NCI-H524 treated with DMSO at 0.1 percent for 48 hours (cell line): ENCODE measurements around the gene ADAMTS14.
A peak's percentile ranks its signal among the peaks of the same experiment; 100 is the strongest.

Experiments
- DNase-seq: peaks from one replicate; lab custom pipeline; 2025; lab: John Stamatoyannopoulos, UW

The ADAMTS14 gene

DNA sequence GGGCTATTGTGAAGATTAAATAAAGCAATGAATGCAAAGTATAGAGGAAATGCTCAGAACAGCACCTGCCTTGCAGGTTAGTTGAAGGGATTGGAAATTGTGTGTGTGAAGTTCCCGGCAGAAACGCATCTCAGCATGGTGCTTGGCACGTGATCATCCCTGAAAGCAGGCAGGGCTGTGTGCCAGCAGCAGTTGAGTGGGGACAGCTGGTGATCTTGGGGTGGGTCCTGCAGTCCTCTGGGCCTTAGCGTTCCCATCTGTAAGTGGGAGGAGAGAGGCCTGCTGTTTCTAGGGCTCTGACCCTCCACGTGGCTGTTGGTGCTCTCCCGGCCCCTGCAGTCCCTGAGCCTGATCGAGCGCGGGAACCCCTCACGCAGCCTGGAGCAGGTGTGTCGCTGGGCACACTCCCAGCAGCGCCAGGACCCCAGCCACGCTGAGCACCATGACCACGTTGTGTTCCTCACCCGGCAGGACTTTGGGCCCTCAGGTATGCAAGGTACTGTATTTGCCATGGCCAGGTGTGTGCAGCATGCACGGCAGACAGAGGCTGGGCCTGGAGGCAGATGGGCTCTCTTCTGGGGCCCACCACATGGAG lies 57.6 kb downstream of the ADAMTS14 start:
- DNase-seq = peak; percentile 19

DNA sequence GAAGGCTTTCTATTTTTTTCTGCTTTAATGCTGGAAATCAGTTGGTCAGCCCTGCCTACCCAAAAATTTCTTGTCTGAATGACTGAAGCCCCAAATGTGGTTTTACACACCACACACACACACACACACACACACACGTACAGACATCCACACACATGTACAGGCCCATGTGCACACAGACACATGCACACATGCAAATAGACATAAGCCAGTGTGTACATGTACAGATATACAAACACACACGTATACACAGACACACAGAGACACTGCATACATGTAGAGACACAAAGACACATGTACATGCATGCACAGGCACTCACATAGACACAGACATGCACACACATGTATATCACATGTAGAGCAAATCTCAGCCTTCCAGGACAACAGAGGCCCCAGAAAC lies 58.6 kb downstream of the ADAMTS14 start:
- no peak for DNase-seq

DNA sequence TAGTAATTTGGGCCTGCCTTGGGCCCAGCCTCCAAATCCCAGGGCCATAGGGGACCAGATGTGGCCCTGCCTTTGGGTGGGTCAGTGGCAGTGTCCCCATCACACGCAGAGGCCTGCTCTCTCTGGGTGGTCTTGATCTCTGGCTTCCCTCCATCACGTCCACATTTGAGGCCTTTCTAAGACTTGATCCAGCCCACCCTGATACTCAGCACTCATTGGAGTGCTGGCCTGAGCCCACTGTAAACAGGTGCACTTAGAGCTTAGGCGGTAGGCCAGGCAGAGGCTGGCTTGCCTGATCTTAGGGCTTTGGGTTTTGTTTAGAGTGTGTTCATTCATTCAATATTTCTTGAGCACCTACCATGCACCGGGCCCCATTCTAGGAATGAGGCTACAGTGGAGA lies 60.3 kb downstream of the ADAMTS14 start:
- no peak for DNase-seq

DNA sequence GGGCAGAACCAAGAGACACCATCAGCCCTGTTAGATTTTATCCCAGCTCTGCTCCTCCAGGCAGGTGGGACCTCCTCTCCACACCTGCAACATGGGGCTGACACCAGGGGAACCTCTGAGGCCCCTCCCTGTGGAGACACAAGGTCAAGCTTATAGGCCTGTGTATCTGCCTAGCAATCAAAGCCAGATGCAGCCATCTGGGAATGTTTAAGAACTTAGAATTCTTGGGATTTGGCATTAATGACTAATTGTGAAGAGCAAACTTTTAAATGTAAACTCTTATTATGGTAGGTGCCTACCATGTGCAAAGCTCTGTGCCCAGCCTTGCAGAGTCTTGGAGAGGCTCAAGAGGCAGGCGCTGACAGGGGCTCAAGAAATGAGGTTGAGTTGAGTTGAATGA lies 60.7 kb downstream of the ADAMTS14 start:
- no peak for DNase-seq

DNA sequence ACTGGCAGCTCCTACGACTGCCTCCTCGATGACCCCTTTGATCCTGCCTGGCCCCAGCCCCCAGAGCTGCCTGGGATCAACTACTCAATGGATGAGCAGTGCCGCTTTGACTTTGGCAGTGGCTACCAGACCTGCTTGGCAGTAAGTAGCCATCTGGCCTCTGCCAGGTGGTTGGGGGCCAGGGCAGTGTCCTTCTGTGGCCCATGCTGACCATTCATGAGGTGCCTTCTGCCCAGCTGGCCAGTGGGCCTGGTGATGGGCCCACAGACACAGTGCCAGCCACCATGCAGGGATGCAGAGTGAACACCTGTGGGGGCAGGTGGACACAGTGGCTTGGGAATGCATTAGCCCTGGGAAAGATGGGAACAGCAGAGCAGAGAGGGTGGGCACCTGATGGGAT lies 62.9 kb downstream of the ADAMTS14 start:
- DNase-seq = no peak

DNA sequence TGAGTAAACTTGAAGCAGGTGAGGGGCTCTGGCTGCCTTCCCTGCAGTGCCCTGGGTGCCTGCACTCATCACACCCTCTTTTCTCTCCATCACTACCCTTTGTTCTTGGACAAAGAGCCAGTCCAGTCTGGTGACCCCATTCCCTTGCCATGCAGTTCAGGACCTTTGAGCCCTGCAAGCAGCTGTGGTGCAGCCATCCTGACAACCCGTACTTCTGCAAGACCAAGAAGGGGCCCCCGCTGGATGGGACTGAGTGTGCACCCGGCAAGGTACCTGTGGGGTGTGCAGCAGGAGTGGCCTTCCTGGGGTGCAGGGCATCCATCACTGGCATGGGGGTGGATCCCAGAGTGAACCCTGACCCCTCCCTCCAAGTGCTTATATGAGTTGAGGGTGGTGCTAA lies 64.2 kb downstream of the ADAMTS14 start:
- no peak for DNase-seq

DNA sequence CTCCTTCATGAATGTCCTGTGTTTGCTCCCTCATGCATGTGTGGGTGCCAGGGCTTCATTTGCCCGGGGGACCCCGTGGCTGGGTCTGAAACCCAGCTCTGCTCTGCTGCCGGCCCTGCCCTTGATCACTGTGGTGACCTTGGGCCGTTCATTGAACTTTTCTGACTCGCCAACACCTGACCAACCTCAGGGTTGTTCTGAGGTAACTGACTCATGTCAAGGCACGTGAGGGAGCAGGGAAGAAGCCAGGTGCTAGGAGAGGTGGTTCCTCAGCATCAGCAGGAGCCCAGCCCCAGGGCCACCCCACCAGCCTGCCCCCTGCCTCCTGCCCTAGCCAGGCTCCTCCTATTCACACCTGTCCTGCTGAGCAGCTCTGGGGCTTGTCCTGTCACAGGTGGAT lies 64.9 kb downstream of the ADAMTS14 start:
- no peak for DNase-seq

DNA sequence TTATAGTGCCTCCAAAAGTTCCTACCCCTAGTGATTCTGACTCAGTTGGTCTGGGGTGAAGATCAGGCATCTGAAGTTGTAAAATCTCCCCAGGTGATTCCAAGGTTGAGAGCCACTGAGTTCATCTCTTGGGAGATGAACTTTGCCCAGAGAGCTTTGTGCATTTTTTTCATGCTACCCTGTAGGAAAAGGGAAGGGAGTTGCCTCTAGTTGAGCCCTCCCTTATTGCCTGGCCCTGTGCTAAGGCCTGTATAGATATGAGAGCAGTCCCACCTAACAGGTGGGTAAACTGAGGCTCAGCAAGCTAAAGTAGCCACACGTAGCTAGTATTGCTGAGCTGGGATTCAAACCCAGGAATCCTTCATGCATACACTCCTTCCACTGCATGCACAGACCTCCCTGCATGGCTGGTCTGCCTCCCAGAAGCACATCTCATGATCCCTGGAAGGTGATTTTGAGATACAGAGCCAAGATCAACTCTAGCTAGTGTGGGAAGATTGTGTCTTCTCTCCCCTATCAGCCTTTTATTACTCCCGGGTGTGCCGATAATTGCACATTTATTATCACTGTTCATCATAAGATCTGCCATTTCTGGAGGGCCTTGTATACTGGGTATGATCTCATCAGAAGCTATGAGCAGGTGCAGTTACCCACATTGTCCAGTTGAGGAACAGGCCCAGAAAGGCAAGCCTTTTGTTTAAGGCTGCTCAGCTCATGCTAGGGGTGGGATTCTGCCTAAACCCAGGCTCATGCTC lies 65.9 kb downstream of the ADAMTS14 start:
- DNase-seq = no peak

DNA sequence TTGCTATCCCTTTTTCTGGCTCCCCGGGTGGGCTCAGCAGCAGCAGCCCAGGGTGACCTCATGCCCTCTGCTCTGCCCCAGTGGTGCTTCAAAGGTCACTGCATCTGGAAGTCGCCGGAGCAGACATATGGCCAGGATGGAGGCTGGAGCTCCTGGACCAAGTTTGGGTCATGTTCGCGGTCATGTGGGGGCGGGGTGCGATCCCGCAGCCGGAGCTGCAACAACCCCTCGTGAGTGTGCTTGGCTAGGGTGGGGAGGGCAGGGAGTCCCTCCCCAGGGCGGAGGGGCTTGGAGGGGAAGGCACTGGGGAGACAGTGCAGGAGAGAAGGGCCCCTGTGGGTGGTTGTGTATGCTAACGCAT lies 66.4 kb downstream of the ADAMTS14 start:
- no peak for DNase-seq

DNA sequence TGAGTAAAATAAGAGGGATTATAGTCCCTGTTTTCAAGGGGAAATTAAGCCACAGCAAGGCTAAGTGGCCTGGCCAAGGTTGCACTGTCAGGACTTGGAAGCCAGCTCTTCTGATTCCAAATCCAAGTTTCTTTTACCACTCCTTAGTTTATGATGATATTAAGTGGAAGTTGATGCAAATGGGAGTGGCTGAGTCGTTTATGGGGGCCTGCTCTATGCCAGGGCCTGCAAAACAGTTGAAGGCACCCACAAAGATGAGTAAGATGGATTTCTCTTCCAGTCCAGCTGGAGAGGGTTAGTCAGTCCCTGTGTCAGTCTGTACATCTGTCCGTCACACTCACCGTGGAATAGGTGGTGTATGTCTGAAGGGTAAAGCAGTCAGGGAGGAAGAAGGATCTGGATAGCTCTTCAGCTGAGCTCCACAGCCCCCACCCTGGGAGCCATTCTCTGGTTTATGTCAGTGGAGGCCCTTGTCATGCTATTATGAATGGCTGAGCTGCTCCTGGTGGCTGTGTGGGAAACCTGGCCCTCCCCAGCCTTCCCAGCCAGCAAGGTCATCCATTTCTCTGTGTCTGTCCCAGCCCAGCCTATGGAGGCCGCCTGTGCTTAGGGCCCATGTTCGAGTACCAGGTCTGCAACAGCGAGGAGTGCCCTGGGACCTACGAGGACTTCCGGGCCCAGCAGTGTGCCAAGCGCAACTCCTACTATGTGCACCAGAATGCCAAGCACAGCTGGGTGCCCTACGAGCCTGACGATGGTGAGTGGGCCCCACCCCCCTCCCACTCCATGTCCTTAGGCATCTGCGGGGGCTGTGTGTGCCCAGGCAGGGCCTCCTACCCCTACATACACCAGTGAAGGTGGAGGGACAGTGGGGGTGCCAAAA lies 68.3 kb downstream of the ADAMTS14 start:
- DNase-seq = peak; percentile 0

DNA sequence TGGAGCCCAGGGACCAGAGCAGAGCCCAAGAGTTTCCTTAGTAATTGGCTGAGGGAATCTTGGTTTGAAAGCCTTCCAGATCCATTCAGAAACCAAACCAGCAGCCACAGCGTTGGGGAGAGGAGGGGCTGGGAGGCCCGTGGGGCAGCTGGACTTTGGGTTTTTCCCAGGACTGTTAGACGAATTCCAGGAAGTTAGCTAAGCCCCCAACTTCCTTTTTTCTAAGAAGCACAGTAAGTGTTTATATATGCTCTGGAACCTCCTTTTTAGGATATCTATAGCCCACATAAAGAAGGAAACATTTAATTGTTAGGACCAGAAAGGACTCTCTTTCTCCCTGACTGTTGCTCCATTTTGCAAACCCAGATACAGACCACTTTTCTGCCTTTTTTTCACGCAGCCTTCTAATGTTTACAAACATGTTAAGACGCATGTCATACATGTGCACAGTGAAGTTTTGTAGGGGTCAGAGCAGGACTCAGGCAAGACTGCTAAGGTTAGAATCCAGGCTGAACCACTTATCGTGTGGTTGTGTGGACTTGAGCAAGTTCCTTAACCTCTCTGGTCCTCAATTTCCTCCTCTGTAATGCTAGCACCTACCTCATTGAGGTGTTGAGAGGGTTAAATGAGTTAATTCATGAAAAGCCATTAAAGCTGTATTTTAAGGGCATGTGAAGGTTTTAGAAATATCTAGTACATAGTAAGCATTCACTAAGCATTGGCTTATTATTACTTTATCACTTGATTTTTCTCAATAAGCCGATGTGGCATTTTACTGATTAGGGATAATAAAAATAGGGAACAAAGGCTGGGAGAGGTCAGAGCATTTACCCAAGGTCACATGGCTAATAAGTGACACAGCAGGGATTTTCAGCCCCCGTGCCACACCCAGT lies 70.5 kb downstream of the ADAMTS14 start:
- no peak for DNase-seq

DNA sequence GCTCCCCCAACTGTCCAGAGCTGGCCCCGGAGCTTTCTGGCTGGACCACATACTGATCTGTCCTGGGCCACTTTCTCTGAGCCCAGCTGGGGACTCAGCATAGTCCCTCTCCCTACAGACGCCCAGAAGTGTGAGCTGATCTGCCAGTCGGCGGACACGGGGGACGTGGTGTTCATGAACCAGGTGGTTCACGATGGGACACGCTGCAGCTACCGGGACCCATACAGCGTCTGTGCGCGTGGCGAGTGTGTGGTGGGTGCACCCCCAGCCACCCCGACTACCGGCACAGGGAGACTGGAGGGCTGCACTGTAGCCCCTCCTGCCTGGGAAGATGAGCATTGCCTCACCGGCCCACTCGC lies 71.1 kb downstream of the ADAMTS14 start:
- no peak for DNase-seq

DNA sequence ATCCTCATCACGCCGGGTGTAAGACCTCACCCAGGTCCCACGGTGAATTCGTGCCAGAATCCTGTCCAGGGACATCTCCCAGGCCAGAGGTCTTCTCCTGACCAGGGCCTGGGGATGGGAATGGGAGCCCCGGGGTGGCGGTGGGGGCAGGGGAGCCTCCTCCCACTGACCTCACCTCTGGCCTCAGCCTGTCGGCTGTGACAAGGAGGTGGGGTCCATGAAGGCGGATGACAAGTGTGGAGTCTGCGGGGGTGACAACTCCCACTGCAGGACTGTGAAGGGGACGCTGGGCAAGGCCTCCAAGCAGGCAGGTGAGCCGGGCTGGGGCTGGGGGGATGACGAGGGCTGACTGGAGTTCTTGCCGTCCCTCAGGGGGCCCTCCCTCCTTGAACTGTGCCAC lies 71.6 kb downstream of the ADAMTS14 start:
- no peak for DNase-seq

DNA sequence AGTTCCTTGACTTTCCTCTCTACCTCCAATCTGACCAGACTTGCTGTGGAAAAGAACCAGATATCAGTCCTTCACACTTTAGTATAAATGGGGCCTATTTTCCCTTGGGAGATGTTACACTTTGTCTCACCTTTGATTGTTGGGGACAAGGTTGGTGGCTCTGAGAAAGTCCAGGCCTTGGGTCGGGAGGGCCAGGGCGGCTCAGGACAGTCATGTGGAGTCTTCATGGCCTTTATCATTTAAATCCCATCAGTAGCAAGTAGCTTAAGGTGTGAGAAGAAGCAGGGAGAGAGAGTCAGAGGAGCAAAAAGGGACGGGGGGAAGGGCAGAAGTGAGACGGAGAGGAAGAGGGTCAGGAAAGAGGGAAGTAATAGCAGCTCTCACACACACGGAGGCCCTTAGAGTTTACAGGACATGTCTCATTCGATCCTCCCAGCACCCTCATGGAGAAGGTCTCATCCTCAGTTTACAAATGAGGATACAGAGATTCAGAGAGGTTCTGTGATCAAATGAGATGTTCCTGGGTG lies 72.4 kb downstream of the ADAMTS14 start:
- no peak for DNase-seq

DNA sequence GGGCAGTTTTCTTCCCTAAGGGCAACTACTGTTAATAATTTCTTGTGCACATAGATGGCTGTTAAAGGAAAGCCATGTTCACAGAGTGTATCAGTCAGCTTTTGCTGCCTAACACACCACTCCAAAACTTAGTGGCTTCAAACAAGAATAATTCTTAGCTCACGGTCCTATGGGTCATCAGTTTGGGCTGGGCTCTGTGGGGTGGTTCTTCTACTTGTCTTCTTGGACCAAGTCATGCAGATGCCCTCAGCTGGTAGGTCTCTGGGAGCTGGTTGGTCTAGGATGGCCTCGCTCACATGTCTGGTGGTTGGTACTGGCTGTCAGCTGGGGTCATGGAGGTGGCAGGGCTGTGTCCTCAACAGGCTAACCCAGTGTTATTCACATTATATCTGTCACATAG lies 73.2 kb downstream of the ADAMTS14 start:
- no peak for DNase-seq

DNA sequence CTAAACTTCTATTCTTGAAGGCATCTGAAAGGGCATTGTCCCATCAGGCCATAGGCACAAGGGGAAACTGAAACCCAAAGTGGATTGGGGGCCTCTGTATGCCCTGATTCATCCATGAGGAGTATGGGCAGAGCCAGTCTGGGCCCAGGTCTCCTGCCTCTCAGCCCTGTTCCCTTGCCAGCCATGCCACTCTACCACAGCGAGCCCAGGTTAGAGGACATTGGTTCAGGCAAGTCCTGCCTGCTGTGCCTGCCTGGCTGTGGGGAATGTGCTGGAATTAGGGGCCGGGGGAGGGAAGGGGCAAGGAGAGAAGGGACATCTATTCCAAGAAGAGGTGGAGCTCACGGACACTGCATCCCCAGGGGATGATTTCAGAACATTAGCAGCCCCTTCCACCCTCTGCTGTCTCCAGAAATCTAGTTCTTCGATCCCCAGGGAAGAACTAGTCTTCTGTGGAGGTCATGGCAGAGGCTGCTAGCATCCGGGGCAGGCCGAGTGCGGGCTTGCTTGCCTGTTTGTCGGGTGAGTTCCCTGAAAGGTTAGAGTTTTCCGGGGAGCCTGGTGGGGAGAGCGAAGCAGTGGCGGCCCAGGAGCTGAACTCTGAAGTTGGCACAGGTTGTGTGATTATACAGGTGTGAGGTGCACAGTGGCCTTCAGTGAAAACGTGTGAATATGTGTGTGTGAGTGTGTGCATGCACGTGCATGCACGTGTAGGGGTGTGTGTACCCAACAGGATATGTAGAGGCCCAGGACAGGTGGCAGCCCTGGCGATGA lies 75.1 kb downstream of the ADAMTS14 start:
- DNase-seq = no peak

DNA sequence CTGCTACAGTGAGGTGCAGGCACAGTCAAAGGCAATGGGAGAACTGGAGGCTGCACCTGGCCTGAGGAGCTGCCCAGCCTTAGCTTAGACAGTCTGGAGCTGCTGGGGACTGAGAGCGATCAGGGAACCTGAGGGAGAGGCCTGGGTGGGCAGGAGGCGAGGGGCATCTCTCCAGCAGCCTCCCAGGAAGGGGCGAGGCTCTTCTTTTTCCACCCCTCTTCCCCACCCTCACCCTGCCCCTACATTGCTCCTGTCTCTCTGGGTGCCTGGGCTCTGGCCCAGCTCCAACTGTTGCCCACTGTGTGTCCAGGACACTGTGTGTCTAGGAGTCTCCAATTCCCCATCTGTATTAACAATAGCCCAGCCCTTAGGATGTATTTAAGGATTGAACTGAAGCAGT lies 76.0 kb downstream of the ADAMTS14 start:
- no peak for DNase-seq

DNA sequence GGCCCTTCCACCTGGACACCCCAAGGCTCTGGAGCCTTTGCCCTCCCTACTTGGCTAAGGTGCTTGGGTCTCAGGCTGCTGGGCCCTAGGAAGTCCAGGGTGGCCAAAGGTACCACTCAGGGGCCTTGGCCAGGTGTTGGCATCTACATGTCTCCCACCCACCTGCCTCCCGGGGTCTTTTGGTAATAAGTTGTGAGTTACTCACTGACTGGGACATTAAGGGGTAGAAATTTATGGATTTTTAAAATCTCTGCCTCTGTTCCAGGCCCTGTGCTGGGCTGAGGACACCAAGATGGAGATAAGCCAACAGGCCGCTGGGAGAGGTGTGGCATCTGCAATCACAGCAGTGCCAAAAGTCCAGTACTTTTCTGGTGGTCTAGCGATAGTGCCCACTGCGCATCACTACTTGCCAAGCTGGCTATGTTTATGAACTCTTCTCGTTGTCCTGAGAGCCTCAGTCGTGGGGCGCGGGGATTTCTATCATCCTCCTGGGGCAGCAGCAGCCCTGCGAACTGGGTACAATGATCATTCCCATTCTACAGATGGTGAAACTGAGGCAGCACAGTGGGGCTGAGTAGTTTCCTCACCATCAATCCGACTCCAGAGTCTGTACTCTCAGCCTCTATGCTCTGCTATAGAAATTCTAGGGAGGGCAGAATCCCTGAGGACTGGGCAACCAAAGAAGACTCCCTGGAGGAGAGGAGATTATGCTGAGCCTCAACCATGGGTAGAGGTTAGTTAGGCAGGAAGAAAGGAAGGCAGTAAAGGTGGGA lies 76.7 kb downstream of the ADAMTS14 start:
- DNase-seq = no peak

DNA sequence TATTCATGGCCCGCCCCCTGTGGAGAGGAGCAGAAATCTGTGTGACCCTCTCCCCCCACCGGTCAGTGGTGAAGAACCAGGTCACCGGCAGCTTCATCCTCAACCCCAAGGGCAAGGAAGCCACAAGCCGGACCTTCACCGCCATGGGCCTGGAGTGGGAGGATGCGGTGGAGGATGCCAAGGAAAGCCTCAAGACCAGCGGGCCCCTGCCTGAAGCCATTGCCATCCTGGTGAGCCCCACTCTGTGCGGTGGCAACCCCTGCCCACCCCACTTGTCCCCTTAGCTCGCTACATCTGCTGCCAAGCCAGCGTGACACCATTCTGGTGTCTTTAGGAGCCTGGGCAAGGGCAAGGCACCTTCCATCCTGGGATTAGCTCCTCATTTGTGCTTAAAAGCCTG lies 77.5 kb downstream of the ADAMTS14 start:
- DNase-seq = no peak

DNA sequence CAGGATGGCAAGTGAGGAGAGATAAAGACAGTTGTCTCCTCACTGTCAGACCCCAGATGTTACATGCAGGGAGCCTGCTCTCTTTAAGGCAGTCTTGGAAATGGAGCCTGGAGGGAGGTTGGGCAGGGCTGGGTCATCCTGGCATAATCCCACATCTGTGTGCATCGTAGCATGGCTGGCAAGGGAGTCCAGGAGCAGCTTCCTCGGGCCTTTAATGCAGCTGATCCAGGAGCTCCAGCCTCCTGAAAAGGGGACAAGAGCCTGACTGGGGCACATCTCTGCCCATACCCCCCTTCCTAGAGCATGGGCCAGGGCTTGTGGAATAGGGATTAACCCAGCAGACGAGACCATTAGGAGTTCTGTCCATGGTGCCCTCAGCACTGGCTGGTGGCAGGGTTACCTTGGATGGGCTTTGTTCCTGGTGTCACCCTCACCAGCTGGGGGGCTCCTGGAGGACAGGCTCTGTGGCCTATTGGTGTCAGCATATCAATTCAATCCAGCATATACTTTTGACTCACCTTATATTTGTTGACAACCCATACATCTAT lies 77.9 kb downstream of the ADAMTS14 start:
- no peak for DNase-seq
